Colonic mucosa (tissue), 4 donors: ENCODE measurements around the gene SH3YL1. TPM values are rescaled to one million over a fixed set of nuclear protein-coding genes. Genes with fewer than 3 reads are reported as not detected.

Experiments
- DNase-seq: peaks from one replicate; pipeline ENCODE4 v3.0.0-alpha.2; 2020
- H3K27ac ChIP-seq: fragments of 200-600 bp; one replicate; pipeline ENCODE4 v1.8.0; 2021
- H3K27me3 ChIP-seq: fragments of 200-600 bp; one replicate; pipeline ENCODE4 v1.8.0; 2021
- H3K36me3 ChIP-seq: fragments of 200-600 bp; one replicate; pipeline ENCODE4 v1.8.0; 2021
- H3K4me1 ChIP-seq: fragments of 200-600 bp; one replicate; pipeline ENCODE4 v1.8.0; 2021; ENCODE audit warnings: mild to moderate bottlenecking
- H3K4me3 ChIP-seq: fragments of 200-600 bp; one replicate; pipeline ENCODE4 v1.8.0; 2021
- H3K9ac ChIP-seq, 2 donors: one replicate each; pipeline ENCODE4 v1.7.0; 2013; ENCODE audit warnings: control low read depth in 2 of 2, low read depth in 2 of 2, low read length in 2 of 2
- H3K9me3 ChIP-seq: fragments of 200-600 bp; one replicate; pipeline ENCODE4 v1.8.0; 2021
- CTCF ChIP-seq: fragments of 200-600 bp; IDR thresholded peaks from one replicate; pipeline ENCODE4 v1.8.0; 2022; ENCODE audit warnings: antibody characterized with exemption, mild to moderate bottlenecking
- intact Hi-C: fragments of 100-400 bp; cut with DNase I; formaldehyde crosslinking; loops from one replicate; pipeline ENCODE4 v1.14.1; 2022
- total RNA-seq, 2 donors: library from RNA; stranded (reverse); fragmentation: NEBNext Ultra II Directional in 1 of 2; extraction: Animal tissue kit (Norgen Biotek cat#: 25700) in 1 of 2; gene quantifications; one replicate each; pipeline ENCODE4 v1.2.1, GENCODE V29; 2021
- donor health status: healthy.
- donor health status: DM: no; HTN: no; CAD: no.
- donor health status: DM: no; HTN: no; CAD: no.

Gene SH3YL1
- total RNA-seq, 2 donors from 2014 or later = 116 to 139 TPM

DNA sequence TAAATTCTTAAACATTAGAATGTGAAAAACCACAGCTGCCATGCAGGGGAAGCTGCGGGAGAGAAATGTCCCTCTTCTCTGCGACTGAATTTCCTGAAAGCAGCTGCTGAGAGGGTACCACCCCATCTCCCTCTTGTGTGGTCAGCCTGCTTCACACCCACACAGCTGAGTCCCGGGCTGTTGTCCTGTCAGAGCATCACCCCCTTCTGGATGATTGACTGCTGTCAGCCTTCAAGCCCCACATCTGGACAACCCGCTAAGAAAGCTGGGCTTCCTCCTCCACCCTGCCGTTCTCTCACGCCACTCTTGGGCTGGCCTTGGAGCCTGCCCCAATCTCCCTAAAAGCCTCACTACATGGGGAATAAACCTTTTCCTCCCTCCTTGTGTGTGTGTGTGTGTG lies 26.0 kb downstream of the SH3YL1 start:
- TF ChIP-seq CTCF = no peak
- Histone ChIP-seq H3K27me3 (no peaks in the 10 kb centered on the region), H3K9me3 (no peaks in the 10 kb centered on the region), H3K4me3 (no peak overlapping the region), H3K27ac (no peak overlapping the region), H3K36me3 (no peaks in the 10 kb centered on the region), H3K4me1 (no peaks in the 10 kb centered on the region), H3K9ac (no peak overlapping the region)
- intact Hi-C loops = no loop called here
- DNase-seq = no peak

DNA sequence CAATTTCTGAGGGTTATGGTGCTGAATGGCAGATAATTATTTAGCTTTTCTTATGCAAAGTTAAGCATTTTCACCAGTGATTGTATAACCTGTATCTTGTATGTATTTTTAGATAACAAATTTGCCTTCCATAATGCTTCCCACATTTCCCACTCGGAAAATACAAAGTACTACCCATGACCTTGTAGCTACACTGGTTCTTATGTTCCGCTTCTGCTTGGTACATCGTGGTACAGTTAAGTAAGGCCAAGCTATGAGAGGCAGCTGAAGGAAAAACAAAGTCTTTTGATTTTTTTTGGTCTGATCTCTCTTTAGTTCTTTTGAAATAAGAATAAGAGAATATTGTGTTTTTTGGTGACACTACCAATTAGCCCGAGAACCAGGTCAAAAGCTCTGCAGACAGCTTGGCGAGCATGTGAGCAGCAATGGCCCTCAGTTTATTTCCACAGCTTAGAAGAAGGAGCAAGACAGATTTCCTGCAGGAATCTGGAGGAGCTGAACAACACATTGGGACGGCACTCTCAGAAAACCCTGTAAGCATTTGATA lies 26.8 kb downstream of the SH3YL1 start:
- Histone ChIP-seq H3K4me3 (no peak overlapping the region), H3K9ac (no peak overlapping the region), H3K36me3 (no peaks in the 10 kb centered on the region), H3K27me3 (no peaks in the 10 kb centered on the region), H3K4me1 (no peaks in the 10 kb centered on the region), H3K27ac (no peak overlapping the region), H3K9me3 (no peaks in the 10 kb centered on the region)
- DNase-seq = no peak
- intact Hi-C loops = no loop called here
- no peak for TF ChIP-seq CTCF

GRCh38 chr2:234421-234820 lies 29.4 kb downstream of the SH3YL1 start:
- Histone ChIP-seq H3K36me3 (no peaks in the 10 kb centered on the region), H3K4me1 (no peaks in the 10 kb centered on the region), H3K4me3 (no peak overlapping the region), H3K27me3 (no peaks in the 10 kb centered on the region), H3K27ac (no peak overlapping the region), H3K9ac (no peak overlapping the region), H3K9me3 (no peaks in the 10 kb centered on the region)
- DNase-seq = no peak
- intact Hi-C loops = no loop called here
- TF ChIP-seq CTCF = no peak

- Histone ChIP-seq H3K36me3 (no peaks in the 10 kb centered on the region), H3K27ac (no peak overlapping the region), H3K9me3 (no peaks in the 10 kb centered on the region), H3K9ac (no peak overlapping the region), H3K4me1 (no peaks in the 10 kb centered on the region), H3K4me3 (no peak overlapping the region), H3K27me3 (no peaks in the 10 kb centered on the region)
- TF ChIP-seq CTCF = no peak
- intact Hi-C loops = no loop called here
- DNase-seq = no peak
Observed at GRCh38 chr2:233030-233429, 30.8 kb downstream of the SH3YL1 start.

DNA sequence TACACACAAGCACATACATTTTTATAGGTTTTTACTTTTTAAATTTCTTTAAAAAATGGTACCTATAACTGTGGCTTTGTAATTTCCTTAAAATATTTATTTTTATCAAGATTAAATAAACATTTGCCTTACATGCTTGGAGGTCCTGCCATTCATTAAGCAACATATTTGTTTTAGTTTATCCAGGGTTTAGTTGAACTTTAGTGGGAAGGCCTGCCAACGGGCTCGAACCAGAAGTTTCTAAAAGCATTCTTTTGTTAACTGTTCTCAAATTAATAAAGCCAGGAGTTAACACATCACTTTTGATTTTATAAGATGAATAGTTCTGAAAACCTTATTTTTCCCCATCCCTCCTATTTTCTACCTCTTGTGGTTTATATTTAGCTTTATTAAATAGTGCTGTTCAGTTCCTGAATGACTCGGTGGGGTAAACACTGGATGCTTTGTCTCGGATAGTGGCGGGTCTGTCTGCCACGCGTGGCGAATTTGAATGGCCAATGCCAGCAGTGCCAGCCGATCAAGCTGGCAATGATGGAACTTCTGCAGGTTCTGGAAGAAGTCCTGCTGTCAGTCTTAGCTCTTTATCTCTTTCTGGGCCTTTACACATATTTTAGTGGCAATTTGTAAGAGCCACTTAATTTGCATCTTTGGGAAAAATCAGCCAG lies 32.2 kb downstream of the SH3YL1 start:
- H3K9ac ChIP-seq = no peak overlapping the region
- TF ChIP-seq CTCF = no peak
- no peaks in the 10 kb centered on the region for H3K9me3 ChIP-seq
- H3K27ac ChIP-seq = no peak overlapping the region
- H3K27me3 ChIP-seq = no peaks in the 10 kb centered on the region
- no peak overlapping the region for H3K4me3 ChIP-seq
- DNase-seq = no peak
- intact Hi-C loops = no loop called here
- no peaks in the 10 kb centered on the region for H3K36me3 ChIP-seq
- H3K4me1 ChIP-seq = no peaks in the 10 kb centered on the region
